Measurements from ENCODE around the gene SLC5A4. TPM values are rescaled to one million over a fixed set of nuclear protein-coding genes. Genes with fewer than 3 reads are reported as not detected.
"Not testable (repeated sequence)": the region's sequence is repeated elsewhere in the genome, so short reads cannot be mapped to it uniquely, and the experiment has no call there.

Gene SLC5A4
- polyA plus RNA-seq (2011; rRNA removed), result not detected in 2 replicates
- not detected in 2 replicates for polyA minus RNA-seq (2011; rRNA and poly(A)+ RNA removed)

DNA sequence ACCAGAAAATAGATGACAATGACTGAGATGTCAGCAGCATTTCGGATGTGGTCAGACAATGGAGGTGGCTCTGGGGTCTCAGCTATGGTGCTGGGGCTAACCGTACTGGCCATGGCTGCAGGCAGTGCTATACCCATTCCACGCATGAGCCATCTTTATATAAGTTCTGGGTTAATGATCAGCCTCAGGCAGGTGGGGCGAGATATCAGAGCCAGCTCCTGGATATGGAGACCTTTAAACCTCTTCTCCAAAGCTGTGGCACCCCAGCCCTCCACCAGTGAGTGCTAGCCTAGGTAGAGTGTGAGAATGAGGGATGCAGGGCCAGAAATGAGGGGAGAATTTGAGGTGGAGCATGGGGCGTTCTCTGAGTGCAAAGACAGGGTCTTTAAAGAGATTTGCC lies at the start of gene SLC5A4:
TSS of gene SLC5A4 (minus strand) at position 131 of the 400 bp plus-strand sequence. CDS start at position 113, 18 bp downstream.
- no peak within 1 kb of the TSS for H3K4me3 ChIP-seq (ENCODE audit: low read depth, low read length)
- POLR2A ChIA-PET, result no interaction called here
- TF ChIP-seq, protein P1, sequence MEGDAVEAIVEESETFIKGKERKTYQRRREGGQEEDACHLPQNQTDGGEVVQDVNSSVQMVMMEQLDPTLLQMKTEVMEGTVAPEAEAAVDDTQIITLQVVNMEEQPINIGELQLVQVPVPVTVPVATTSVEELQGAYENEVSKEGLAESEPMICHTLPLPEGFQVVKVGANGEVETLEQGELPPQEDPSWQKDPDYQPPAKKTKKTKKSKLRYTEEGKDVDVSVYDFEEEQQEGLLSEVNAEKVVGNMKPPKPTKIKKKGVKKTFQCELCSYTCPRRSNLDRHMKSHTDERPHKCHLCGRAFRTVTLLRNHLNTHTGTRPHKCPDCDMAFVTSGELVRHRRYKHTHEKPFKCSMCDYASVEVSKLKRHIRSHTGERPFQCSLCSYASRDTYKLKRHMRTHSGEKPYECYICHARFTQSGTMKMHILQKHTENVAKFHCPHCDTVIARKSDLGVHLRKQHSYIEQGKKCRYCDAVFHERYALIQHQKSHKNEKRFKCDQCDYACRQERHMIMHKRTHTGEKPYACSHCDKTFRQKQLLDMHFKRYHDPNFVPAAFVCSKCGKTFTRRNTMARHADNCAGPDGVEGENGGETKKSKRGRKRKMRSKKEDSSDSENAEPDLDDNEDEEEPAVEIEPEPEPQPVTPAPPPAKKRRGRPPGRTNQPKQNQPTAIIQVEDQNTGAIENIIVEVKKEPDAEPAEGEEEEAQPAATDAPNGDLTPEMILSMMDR (IDR thresholded peaks at IDR 0.05; ENCODE audit: insufficient read depth, low read depth, low read length), result no peak
- H3K27me3 ChIP-seq (ENCODE audit: control insufficient read depth, insufficient read depth, low read length), result no peaks in the 10 kb centered on the region
- CTCF ChIA-PET, result interaction anchor here (0.6 to 1.3 kb wide), 2 partner anchors 23 to 152 kb away, joined by 3 to 5 read pairs; no protein-coding TSS in a partner anchor
- DNase-seq (ENCODE audit: low read depth), result no peak
- H3K36me3 ChIP-seq (ENCODE audit: control insufficient read depth, insufficient read depth, low read length), result no peaks in the 10 kb centered on the region

GRCh38 chr22:32293921-32294320 lies 38.8 kb upstream of the SLC5A4 start:
- CTCF ChIA-PET, result not testable (repeated sequence)

GRCh38 chr22:32286290-32286840 lies 31.2 kb upstream of the SLC5A4 start:
- no peak overlapping the region for H3K4me3 ChIP-seq (ENCODE audit: low read depth, low read length)
- TF ChIP-seq, protein P1 (IDR thresholded peaks at IDR 0.05; ENCODE audit: insufficient read depth, low read depth, low read length), result no peak
- H3K36me3 ChIP-seq (ENCODE audit: control insufficient read depth, insufficient read depth, low read length), result no peaks in the 10 kb centered on the region
- no peaks in the 10 kb centered on the region; the same call in 1 of the 2 replicates for H3K27me3 ChIP-seq (ENCODE audit: control insufficient read depth, insufficient read depth, low read length)
- ChIA-PET POLR2A (no interaction called here), CTCF (no interaction called here)
- DNase-seq (ENCODE audit: low read depth), result no peak

More at GRCh38 chr22:32293921-32294320, 38.8 kb upstream of the SLC5A4 start:
- H3K4me3 ChIP-seq (ENCODE audit: low read depth, low read length); H3K27me3 ChIP-seq (ENCODE audit: control insufficient read depth, insufficient read depth, low read length); H3K36me3 ChIP-seq (ENCODE audit: control insufficient read depth, insufficient read depth, low read length); DNase-seq (ENCODE audit: low read depth); POLR2A ChIA-PET: not testable (repeated sequence)

DNA sequence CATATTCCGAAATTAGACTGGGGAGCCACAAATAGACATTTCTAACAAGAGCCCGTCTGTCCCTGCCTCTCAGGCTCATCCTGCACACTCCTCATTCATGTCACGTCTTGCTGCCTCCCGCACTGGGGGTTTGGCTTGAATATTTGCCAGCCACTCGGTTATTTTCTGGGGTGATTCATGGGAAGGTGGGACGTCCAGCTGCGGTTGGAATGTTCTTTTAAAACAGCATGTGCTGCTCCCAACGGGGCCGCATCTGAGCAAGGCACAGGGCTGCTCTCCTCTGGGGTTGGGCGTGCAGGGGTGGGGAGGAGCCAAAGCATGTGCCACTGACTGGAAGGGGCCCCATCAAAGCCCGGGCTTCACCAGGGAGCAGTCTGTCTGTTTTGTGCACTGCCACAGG lies 25.9 kb upstream of the SLC5A4 start:
- CTCF ChIA-PET, result no interaction called here
- TF ChIP-seq, protein P1 (IDR thresholded peaks at IDR 0.05; ENCODE audit: insufficient read depth, low read depth, low read length), result no peak
- Histone ChIP-seq H3K4me3 (ENCODE audit: low read depth, low read length) (no peak overlapping the region), H3K36me3 (ENCODE audit: control insufficient read depth, insufficient read depth, low read length) (no peaks in the 10 kb centered on the region), H3K27me3 (ENCODE audit: control insufficient read depth, insufficient read depth, low read length) (no peaks in the 10 kb centered on the region)
- POLR2A ChIA-PET, result no interaction called here
- DNase-seq (ENCODE audit: low read depth), result no peak

GRCh38 chr22:32275353-32275752 lies 20.2 kb upstream of the SLC5A4 start:
- CTCF ChIA-PET; DNase-seq (ENCODE audit: low read depth); H3K4me3 ChIP-seq (ENCODE audit: low read depth, low read length); POLR2A ChIA-PET; H3K27me3 ChIP-seq (ENCODE audit: control insufficient read depth, insufficient read depth, low read length); H3K36me3 ChIP-seq (ENCODE audit: control insufficient read depth, insufficient read depth, low read length): not testable (repeated sequence)

GRCh38 chr22:32271389-32271788 lies 16.2 kb upstream of the SLC5A4 start:
- H3K27me3 ChIP-seq (ENCODE audit: control insufficient read depth, insufficient read depth, low read length), result no peaks in the 10 kb centered on the region
- no peak for DNase-seq (ENCODE audit: low read depth)
- H3K36me3 ChIP-seq (ENCODE audit: control insufficient read depth, insufficient read depth, low read length), result no peaks in the 10 kb centered on the region
- POLR2A ChIA-PET, result no interaction called here
- H3K4me3 ChIP-seq (ENCODE audit: low read depth, low read length), result no peak overlapping the region
- CTCF ChIA-PET, result interaction anchor here (0.6 kb wide), 1 partner anchor 803 kb away, joined by 3 read pairs; no protein-coding TSS in a partner anchor
- TF ChIP-seq, protein P1 (IDR thresholded peaks at IDR 0.05; ENCODE audit: insufficient read depth, low read depth, low read length), result no peak
